Tibial artery (tissue), 4 donors: ENCODE data around the gene EML6.

Experiments
- DNase-seq, 2 donors: peaks; one replicate each; pipeline ENCODE4 v3.0.0-alpha.2; 2019
- H3K27ac ChIP-seq, 2 donors: fragments of 200-600 bp; sonication (generic) in 1 of 2; 1 replicate in 1 of 2; 2 replicates in 1 of 2; pipeline ENCODE4 v1.5.1; 2018 to 2019; ENCODE audit warnings: mild to moderate bottlenecking in 1 of 2
- H3K27me3 ChIP-seq, 2 donors: fragments of 200-600 bp; sonication (generic) in 1 of 2; one replicate each; pipeline versions ENCODE4 v1.5.1 to v1.6.0; 2016 to 2019
- H3K36me3 ChIP-seq, 3 donors: fragments of 200-600 bp; sonication (generic) in 2 of 3; one replicate each; pipeline ENCODE4 v1.5.1; 2016 to 2019; ENCODE audit warnings: mild to moderate bottlenecking in 2 of 3
- H3K4me1 ChIP-seq, 4 donors: fragments of 200-600 bp; sonication (generic) in 2 of 4; 1 replicate in 3 of 4; 2 replicates in 1 of 4; pipeline ENCODE4 v1.5.1; 2016 to 2019
- H3K4me3 ChIP-seq, 2 donors: fragments of 200-600 bp; sonication (generic) in 1 of 2; 1 replicate in 1 of 2; 2 replicates in 1 of 2; pipeline ENCODE4 v1.5.1; 2018 to 2019; ENCODE audit warnings: mild to moderate bottlenecking in 2 of 2
- H3K9me3 ChIP-seq, 3 donors: fragments of 200-600 bp; sonication (generic) in 1 of 3; one replicate each; pipeline ENCODE4 v1.5.1; 2016 to 2019
- CTCF ChIP-seq, 2 experiments: fragments of 200-600 bp in 1 of 2; fragments of 450-650 bp in 1 of 2; IDR thresholded peaks; one replicate each; pipeline ENCODE4 v1.5.1; 2017 to 2019; ENCODE audit warnings: antibody characterized with exemption in 2 of 2, mild to moderate bottlenecking in 1 of 2, moderate library complexity in 1 of 2
- intact Hi-C: fragments of 100-400 bp; cut with DNase I; formaldehyde crosslinking; loops from one replicate; pipeline ENCODE4 v1.15.0; 2023; ENCODE audit warnings: low total_unique reads

The EML6 gene

GRCh38 chr2:54885891-54886290 is 162.4 kb downstream of the EML6 start:
- no peak for TF ChIP-seq CTCF (IDR thresholded peaks at IDR 0.05)
- intact Hi-C loops: no loop called here
- H3K27ac ChIP-seq: no peak overlapping the region

GRCh38 chr2:54887850-54888545 is 164.5 kb downstream of the EML6 start:
- no peaks in the 10 kb centered on the region for H3K36me3 ChIP-seq
- TF ChIP-seq CTCF (IDR thresholded peaks at IDR 0.05): no peak
- no peaks in the 10 kb centered on the region for H3K9me3 ChIP-seq
- no peak overlapping the region for H3K27ac ChIP-seq
- no peak overlapping the region for H3K4me3 ChIP-seq
- intact Hi-C loops: no loop called here
- no peaks in the 10 kb centered on the region for H3K27me3 ChIP-seq
- no peaks in the 10 kb centered on the region for H3K4me1 ChIP-seq
- no peak for DNase-seq

More at GRCh38 chr2:54885891-54886290, 162.4 kb downstream of the EML6 start:
- DNase-seq: no peak
- Histone ChIP-seq H3K27me3 (no peaks in the 10 kb centered on the region), H3K4me3 (no peak overlapping the region), H3K9me3 (no peaks in the 10 kb centered on the region), H3K4me1 (no peaks in the 10 kb centered on the region), H3K36me3 (no peaks in the 10 kb centered on the region)

- Histone ChIP-seq H3K27me3 (no peaks in the 10 kb centered on the region), H3K27ac (no peak overlapping the region), H3K36me3 (no peaks in the 10 kb centered on the region), H3K9me3 (no peaks in the 10 kb centered on the region), H3K4me3 (no peak overlapping the region), H3K4me1 (no peaks in the 10 kb centered on the region)
- no peak for DNase-seq
- no peak for TF ChIP-seq CTCF (IDR thresholded peaks at IDR 0.05)
- intact Hi-C loops: no loop called here
Observed at GRCh38 chr2:54889053-54889452, 165.6 kb downstream of the EML6 start.

- H3K27me3 ChIP-seq: no peaks in the 10 kb centered on the region
- DNase-seq: no peak
- H3K4me3 ChIP-seq: no peak overlapping the region
- intact Hi-C loops: no loop called here
- H3K9me3 ChIP-seq: peaks cover 0 to 7% (median 0%) of the 10 kb centered on the region in 3 donors
- no peak overlapping the region for H3K27ac ChIP-seq
- no peaks in the 10 kb centered on the region for H3K36me3 ChIP-seq
- no peaks in the 10 kb centered on the region for H3K4me1 ChIP-seq
- no peak for TF ChIP-seq CTCF (IDR thresholded peaks at IDR 0.05)
Observed at GRCh38 chr2:54891909-54892308, 168.4 kb downstream of the EML6 start.

- TF ChIP-seq CTCF (IDR thresholded peaks at IDR 0.05): no peak
- Histone ChIP-seq H3K4me3 (no peak overlapping the region), H3K4me1 (no peaks in the 10 kb centered on the region), H3K9me3 (peaks cover 0 to 7% (median 0%) of the 10 kb centered on the region in 3 donors), H3K27ac (no peak overlapping the region), H3K36me3 (no peaks in the 10 kb centered on the region), H3K27me3 (no peaks in the 10 kb centered on the region)
- intact Hi-C loops: no loop called here
- DNase-seq: no peak
Observed at GRCh38 chr2:54894467-54894866, 171.0 kb downstream of the EML6 start.
